K562 (cell line): Measurements from ENCODE around the gene CCDC32. TPM values are rescaled to one million over a fixed set of nuclear protein-coding genes. Genes with fewer than 3 reads are reported as not detected.

Experiments used
- ATAC-seq: fragments of 200-7000 bp; cut with Tn5 transposase; 3 replicates; pipeline ENCODE4 v1.9.1; 2020; ENCODE audit warnings: moderate library complexity
- BruUV-seq: library from RNA; stranded (reverse); fragments of 400-500 nt; replicated peaks from 2 replicates; lab custom pipeline; 2021; lab: Mats Ljungman, UMichigan
- CTCF ChIA-PET: fragments of 300-600 bp; formaldehyde crosslinking; extraction: SDS; loops from one replicate; lab custom pipeline; 2021; ENCODE audit warnings: low intra/inter-chr PET ratio; lab: Yijun Ruan, JAX
- POLR2A ChIA-PET: fragments of 300-600, 350-650 bp; sonication (Branson Sonifier 250); formaldehyde crosslinking; extraction: SDS; loops from one replicate; lab custom pipeline; 2021; ENCODE audit warnings: antibody characterized with exemption, inconsistent platforms; lab: Yijun Ruan, JAX
- DNase-seq, 4 experiments: peaks; one replicate each; pipeline versions ENCODE4 v3.0.0 to v3.0.0-alpha.2; 2011 to 2018; ENCODE audit warnings: low spot score in 3 of 4, mixed read lengths in 3 of 4; ENCODE audit errors: extremely low read depth in 1 of 4
- FAIRE-seq: peaks from 2 replicates; lab custom pipeline; 2011; peaks lifted over from hg19 to GRCh38; lab: Jason Lieb, UNC
- H2AFZ ChIP-seq: 2 replicates; pipeline ENCODE4 v1.6.0; 2011; ENCODE audit warnings: low read depth, low read length, control low read depth, inconsistent platforms
- H3K27ac ChIP-seq: fragments of 200-600 bp; 3 replicates; pipeline ENCODE4 v1.8.0; 2011; ENCODE audit warnings: low read depth, mild to moderate bottlenecking, control low read depth, inconsistent platforms, low read length, moderate library complexity, mixed read lengths; ENCODE audit errors: extremely low read depth
- H3K27me3 ChIP-seq, 2 experiments: fragments of 300-600 bp in 1 of 2; 2 replicates in 1 of 2; 3 replicates in 1 of 2; pipeline versions ENCODE4 v1.6.0 to v1.8.0; 2011; ENCODE audit warnings: inconsistent platforms in 2 of 2, low read length in 2 of 2, mild to moderate bottlenecking in 1 of 2, mixed read lengths in 1 of 2, moderate library complexity in 1 of 2; ENCODE audit not compliant: control insufficient read depth in 2 of 2, insufficient read depth in 2 of 2
- H3K36me3 ChIP-seq: fragments of 300-600 bp; 3 replicates; pipeline ENCODE4 v1.8.0; 2011; ENCODE audit warnings: mild to moderate bottlenecking, low read length, inconsistent platforms; ENCODE audit not compliant: control insufficient read depth, insufficient read depth
- H3K4me1 ChIP-seq, 2 experiments: fragments of 200-600 bp in 1 of 2; replicated peaks in 1 of 2; 2 replicates in 1 of 2; 3 replicates in 1 of 2; pipeline versions ENCODE4 v1.5.1 to v1.8.0; 2011; ENCODE audit warnings: inconsistent platforms in 2 of 2, low read length in 2 of 2, mild to moderate bottlenecking in 1 of 2, mixed read lengths in 1 of 2, moderate library complexity in 1 of 2; ENCODE audit not compliant: control insufficient read depth in 2 of 2, insufficient read depth in 2 of 2
- H3K4me2 ChIP-seq: 2 replicates; pipeline ENCODE4 v1.6.1; 2011; ENCODE audit warnings: low read length, control low read depth, inconsistent platforms, mixed read lengths; ENCODE audit not compliant: insufficient read depth
- H3K4me3 ChIP-seq: fragments of 200-600 bp; sonication (generic), shearing (Covaris generic); 2 replicates; pipeline ENCODE4 v1.5.1; 2016; ENCODE audit warnings: control low read depth, inconsistent platforms
- H3K79me2 ChIP-seq: fragments of 200-600 bp; 3 replicates; pipeline ENCODE4 v1.8.0; 2011; ENCODE audit warnings: low read length, inconsistent platforms; ENCODE audit not compliant: control insufficient read depth, insufficient read depth
- H3K9ac ChIP-seq, 2 experiments: 2 replicates each; pipeline versions ENCODE4 v1.6.0 to v1.6.1; 2011; ENCODE audit warnings: low read depth in 2 of 2, low read length in 2 of 2, control low read depth in 1 of 2, inconsistent platforms in 1 of 2, mild to moderate bottlenecking in 1 of 2, mixed read lengths in 1 of 2; ENCODE audit not compliant: insufficient read depth in 1 of 2
- H3K9me1 ChIP-seq: one replicate; pipeline ENCODE4 v1.6.0; 2011; ENCODE audit warnings: inconsistent platforms, mild to moderate bottlenecking, low read length, moderate library complexity; ENCODE audit not compliant: control insufficient read depth, insufficient read depth
- H3K9me3 ChIP-seq: replicated peaks from 2 replicates; pipeline ENCODE4 v1.5.1; 2011; ENCODE audit warnings: low read depth, low read length, inconsistent platforms; ENCODE audit not compliant: control insufficient read depth, insufficient read depth
- H4K20me1 ChIP-seq: replicated peaks from 2 replicates; pipeline ENCODE4 v1.6.1; 2011; ENCODE audit warnings: low read length, inconsistent platforms, mixed read lengths; ENCODE audit not compliant: control insufficient read depth, insufficient read depth
- CHAMP1 ChIP-seq: fragments of 450-650 bp; IDR thresholded peaks from 2 replicates; pipeline ENCODE4 v1.6.1; 2016; ENCODE audit warnings: mild to moderate bottlenecking
- EZH2 ChIP-seq: IDR thresholded peaks from 2 replicates; pipeline ENCODE4 v1.6.1; 2012; ENCODE audit warnings: low read depth, mild to moderate bottlenecking, inconsistent platforms, low read length, borderline replicate concordance
- FUS ChIP-seq: fragments of 200-400 bp; formaldehyde crosslinking; optimal IDR thresholded peaks from 2 replicates; pipeline ENCODE3; 2017; ENCODE audit warnings: low read depth, low read length
- HDAC2 ChIP-seq: fragments of 450-650 bp; IDR thresholded peaks from 2 replicates; pipeline ENCODE4 v1.6.1; 2016; ENCODE audit warnings: mild to moderate bottlenecking
- L3MBTL2 ChIP-seq: fragments of 450-650 bp; IDR thresholded peaks from 2 replicates; pipeline ENCODE4 v1.6.1; 2016; ENCODE audit warnings: mild to moderate bottlenecking, moderate library complexity
- SP1 ChIP-seq: sonication (generic); formaldehyde crosslinking; IDR thresholded peaks from 2 replicates; pipeline ENCODE4 v1.8.1; 2022; ENCODE audit warnings: mild to moderate bottlenecking, missing genetic modification reagents
- SREBF2 ChIP-seq: sonication (generic); formaldehyde crosslinking; IDR thresholded peaks from 2 replicates; pipeline ENCODE4 v1.4.0; 2020; ENCODE audit warnings: mild to moderate bottlenecking, missing genetic modification reagents
- SRSF1 ChIP-seq: fragments of 200-400 bp; formaldehyde crosslinking; IDR thresholded peaks from 2 replicates; pipeline ENCODE4 v1.6.1; 2017; ENCODE audit warnings: mild to moderate bottlenecking, low read depth, low read length, moderate library complexity
- ZNF146 ChIP-seq: IDR thresholded peaks from one replicate; pipeline ENCODE4 v1.6.1; 2018; ENCODE audit warnings: missing compliant biosample characterization; ENCODE audit not compliant: unreplicated experiment
- ZNF354B ChIP-seq: fragments of 250-450 bp; sonication (Bioruptor Pico); IDR thresholded peaks from 2 replicates; pipeline ENCODE4 v1.4.0; 2020
- ZNF561 ChIP-seq: fragments of 450-650 bp; formaldehyde crosslinking; conservative IDR thresholded peaks from 2 replicates; pipeline ENCODE4 v1.4.0; 2020; ENCODE audit warnings: mild to moderate bottlenecking, moderate library complexity
- WGBS: fragments of 100-300 bp; shearing (Covaris generic); methylation state at CpG from one replicate; pipeline ENCODE4 v1.1.6; 2016; ENCODE audit warnings: low coverage, mixed read lengths; ENCODE audit not compliant: insufficient coverage; ENCODE audit errors: missing lambda C conversion rate; 5-methylcytosine and 5-hydroxymethylcytosine counted together
- in situ Hi-C: fragments of 300-500 bp; cut with MboI; formaldehyde crosslinking; loops from 4 replicates; pipeline ENCODE4 v1.15.0; 2018; ENCODE audit warnings: inconsistent platforms, mixed read lengths
- intact Hi-C: fragments of 100-400 bp; cut with micrococcal nuclease; formaldehyde crosslinking; loops from 2 replicates; pipeline ENCODE4 v1.14.2; 2022
- polyA plus RNA-seq, 8 experiments: library from polyadenylated mRNA; depleted of rRNA in 4 of 8; stranded (reverse) in 5 of 8; unstranded in 3 of 8; fragments of >200 nt; fragmentation: Nextera tagmentation in 2 of 8; fragmentation: Illumina TruSeq in 1 of 8; extraction: Ambion mirVana in 2 of 8; extraction: Trizol in 1 of 8; gene quantifications; 2 replicates each; pipeline versions ENCODE4 v1.2.1 to v1.2.3, GENCODE V29; 2011 to 2014; ENCODE audit warnings: inconsistent platforms in 1 of 8, missing spikeins in 1 of 8
- total RNA-seq, 7 experiments: library from RNA; depleted of rRNA in 6 of 7; stranded (reverse); fragments of >200 nt in 6 of 7; fragmentation: Illumina TruSeq in 2 of 7; extraction: Trizol in 2 of 7; gene quantifications; 2 replicates each; pipeline versions ENCODE4 v1.2.1 to v1.2.3, GENCODE V29; 2011 to 2021; ENCODE audit warnings: low replicate concordance in 1 of 7
- TF ChIP-seq, protein P1 (sequence below): fragments of 450-650 bp; conservative IDR thresholded peaks from 2 replicates; pipeline ENCODE4 v1.6.1; 2016; ENCODE audit warnings: missing genetic modification characterization, low read depth, mild to moderate bottlenecking, missing compliant biosample characterization, moderate library complexity

The CCDC32 gene
- total and polyA plus RNA-seq, 9 of the 15 experiments (the other 6 are each of a cell fraction or from before 2014, with no cell fraction given), result 22.2 to 94.8 (median 37.1) TPM

DNA sequence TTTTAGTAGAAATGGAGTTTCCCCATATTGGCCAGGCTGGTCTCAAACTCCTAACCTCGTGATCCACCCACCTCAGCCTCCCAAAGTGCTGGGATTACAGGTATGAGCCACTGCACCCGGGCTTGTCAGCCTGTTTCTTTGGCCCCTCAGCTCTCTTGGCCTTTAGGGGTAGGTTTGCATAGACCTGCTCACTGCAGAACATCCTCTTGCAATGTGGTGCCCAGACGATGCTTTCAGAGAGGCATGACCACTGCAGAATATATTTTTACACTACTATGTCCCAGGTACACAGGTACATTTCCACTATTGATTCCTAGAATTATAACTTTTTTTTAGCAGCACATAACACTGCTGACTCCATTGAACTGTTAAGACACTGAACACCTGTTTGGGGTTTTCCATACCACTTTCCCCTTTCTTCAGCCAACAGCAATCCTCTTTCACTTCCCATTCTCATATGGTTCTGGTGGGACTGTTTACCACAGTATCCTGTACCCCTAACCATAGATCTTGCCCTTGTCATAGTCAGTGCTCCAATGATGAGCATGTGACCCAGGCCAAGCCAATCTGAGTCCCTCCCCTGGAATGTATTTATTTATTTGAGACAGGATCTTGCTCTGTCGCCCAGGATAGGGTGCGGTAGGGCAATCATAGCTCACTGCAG lies 21.1 kb downstream of the CCDC32 start:
- Histone ChIP-seq H3K4me3 (no peak overlapping the region), H3K79me2 (no peaks in the 10 kb centered on the region), H4K20me1 (no peaks in the 10 kb centered on the region; the same call in 1 of the 2 replicates), H3K27ac (no peak overlapping the region), H3K36me3 (peaks cover 16% of the 10 kb centered on the region; the same call in 1 of the 3 replicates), H2AFZ (no peak overlapping the region), H3K9ac (no peak overlapping the region; a peak in 1 of 4 replicates), H3K27me3 (no peaks in the 10 kb centered on the region), H3K4me2 (no peak overlapping the region), H3K9me3 (no peaks in the 10 kb centered on the region), H3K4me1 (peaks cover 3 to 7% of the 10 kb centered on the region in 2 experiments; a peak in 3 of 5 replicates)
- intact Hi-C loops, result no loop called here
- ATAC-seq (no peak), FAIRE-seq (no peak)
- WGBS, result 46% methylated on average over 5 of the region's 5 CpGs
- CTCF ChIA-PET, result no interaction called here
- BruUV-seq, result no TSS peak
- no peak for TF ChIP-seq L3MBTL2
- TF ChIP-seq, all 486 proteins: peak for 0
- no peak for DNase-seq
- H3K9me1 ChIP-seq, result no peaks in the 10 kb centered on the region
- POLR2A ChIA-PET, result interaction anchor here (0.7 kb wide), 1 partner anchor 9 kb away, joined by 3 read pairs; no protein-coding TSS in a partner anchor
- in situ Hi-C loops, result no loop called here

- Histone ChIP-seq H3K9me3 (no peaks in the 10 kb centered on the region), H3K4me1 (peaks cover 3 to 7% of the 10 kb centered on the region in 2 experiments; a peak in 3 of 5 replicates), H3K9ac (no peak overlapping the region), H2AFZ (no peak overlapping the region), H3K27me3 (no peaks in the 10 kb centered on the region), H3K4me3 (no peak overlapping the region), H3K27ac (no peak overlapping the region), H3K79me2 (no peaks in the 10 kb centered on the region), H3K9me1 (no peaks in the 10 kb centered on the region), H3K4me2 (no peak overlapping the region), H4K20me1 (no peaks in the 10 kb centered on the region; the same call in 1 of the 2 replicates), H3K36me3 (peaks cover 10% of the 10 kb centered on the region; the same call in 1 of the 3 replicates)
- no peak for FAIRE-seq
- 58% methylated on average over 3 of the region's 3 CpGs for WGBS
- in situ Hi-C loops (no loop called here), intact Hi-C loops (no loop called here)
- POLR2A ChIA-PET, result interaction anchor here (0.6 kb wide), 1 partner anchor 136 kb away, joined by 3 read pairs; no protein-coding TSS in a partner anchor
- CTCF ChIA-PET, result interaction anchor here (0.6 kb wide), 1 partner anchor 97 kb away, joined by 3 read pairs; no protein-coding TSS in a partner anchor
- ATAC-seq, result no peak
- no peak for DNase-seq
- no TSS peak for BruUV-seq
- TF ChIP-seq ZNF146 (no peak), SREBF2 (CRISPR knock-in tag) (no peak), HDAC2 (no peak), ZNF561 (CRISPR knock-in tag) (no peak), SP1 (CRISPR knock-in tag) (no peak), FUS (no peak), SRSF1 (no peak), ZNF354B (CRISPR knock-in tag) (no peak), EZH2 (no peak), CHAMP1 (no peak)
- TF ChIP-seq, protein P1, sequence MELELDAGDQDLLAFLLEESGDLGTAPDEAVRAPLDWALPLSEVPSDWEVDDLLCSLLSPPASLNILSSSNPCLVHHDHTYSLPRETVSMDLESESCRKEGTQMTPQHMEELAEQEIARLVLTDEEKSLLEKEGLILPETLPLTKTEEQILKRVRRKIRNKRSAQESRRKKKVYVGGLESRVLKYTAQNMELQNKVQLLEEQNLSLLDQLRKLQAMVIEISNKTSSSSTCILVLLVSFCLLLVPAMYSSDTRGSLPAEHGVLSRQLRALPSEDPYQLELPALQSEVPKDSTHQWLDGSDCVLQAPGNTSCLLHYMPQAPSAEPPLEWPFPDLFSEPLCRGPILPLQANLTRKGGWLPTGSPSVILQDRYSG (tag), result no peak
Measured at GRCh38 chr15:40543082-40543481, 21.8 kb downstream of the CCDC32 start.
